ENCODE results near the gene TAF3.

The TAF3 gene

GRCh38 chr10:8048281-8049008, 230.1 kb downstream of the TAF3 start:
- TF ChIP-seq EZH2phosphoT487 (conservative IDR thresholded peaks at IDR 0.05; ENCODE audit: low read length): no peak
- TF ChIP-seq, protein P1, sequence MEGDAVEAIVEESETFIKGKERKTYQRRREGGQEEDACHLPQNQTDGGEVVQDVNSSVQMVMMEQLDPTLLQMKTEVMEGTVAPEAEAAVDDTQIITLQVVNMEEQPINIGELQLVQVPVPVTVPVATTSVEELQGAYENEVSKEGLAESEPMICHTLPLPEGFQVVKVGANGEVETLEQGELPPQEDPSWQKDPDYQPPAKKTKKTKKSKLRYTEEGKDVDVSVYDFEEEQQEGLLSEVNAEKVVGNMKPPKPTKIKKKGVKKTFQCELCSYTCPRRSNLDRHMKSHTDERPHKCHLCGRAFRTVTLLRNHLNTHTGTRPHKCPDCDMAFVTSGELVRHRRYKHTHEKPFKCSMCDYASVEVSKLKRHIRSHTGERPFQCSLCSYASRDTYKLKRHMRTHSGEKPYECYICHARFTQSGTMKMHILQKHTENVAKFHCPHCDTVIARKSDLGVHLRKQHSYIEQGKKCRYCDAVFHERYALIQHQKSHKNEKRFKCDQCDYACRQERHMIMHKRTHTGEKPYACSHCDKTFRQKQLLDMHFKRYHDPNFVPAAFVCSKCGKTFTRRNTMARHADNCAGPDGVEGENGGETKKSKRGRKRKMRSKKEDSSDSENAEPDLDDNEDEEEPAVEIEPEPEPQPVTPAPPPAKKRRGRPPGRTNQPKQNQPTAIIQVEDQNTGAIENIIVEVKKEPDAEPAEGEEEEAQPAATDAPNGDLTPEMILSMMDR (IDR thresholded peaks at IDR 0.05; ENCODE audit: insufficient read depth, low read length, poor library complexity, severe bottlenecking): no peak

GRCh38 chr10:8049045-8049864, 230.9 kb downstream of the TAF3 start:
- TF ChIP-seq, protein P1 (IDR thresholded peaks at IDR 0.05; ENCODE audit: insufficient read depth, low read length, poor library complexity, severe bottlenecking): no peak
- TF ChIP-seq EZH2phosphoT487 (conservative IDR thresholded peaks at IDR 0.05; ENCODE audit: low read length): no peak
- Histone ChIP-seq H3K79me2 (ENCODE audit: insufficient read depth, low read length) (no peaks in the 10 kb centered on the region), H3K9me2 (replicated peaks; ENCODE audit: insufficient read depth, low read length) (no peaks in the 10 kb centered on the region), H3K27ac (ENCODE audit: low read depth, low read length) (no peak overlapping the region), H3F3A (ENCODE audit: insufficient read depth) (no peaks in the 10 kb centered on the region), H3K9me3 (ENCODE audit: insufficient read depth, low read length) (no peaks in the 10 kb centered on the region), H3K36me3 (ENCODE audit: low read length) (no peaks in the 10 kb centered on the region), H3K27me3 (ENCODE audit: low read length) (no peaks in the 10 kb centered on the region), H3K4me3 (ENCODE audit: insufficient read depth, low read length, poor library complexity, severe bottlenecking) (no peak overlapping the region), H3K4me2 (ENCODE audit: low read depth, low read length, poor library complexity, severe bottlenecking) (no peak overlapping the region), H2AFZ (ENCODE audit: low read depth, low read length, severe bottlenecking) (no peak overlapping the region), H4K20me1 (ENCODE audit: low read depth, low read length) (no peaks in the 10 kb centered on the region), H3K9ac (ENCODE audit: low read length) (no peak overlapping the region)

More at GRCh38 chr10:8048281-8049008, 230.1 kb downstream of the TAF3 start:
- H3K79me2 ChIP-seq (ENCODE audit: insufficient read depth, low read length): no peaks in the 10 kb centered on the region
- no peaks in the 10 kb centered on the region for H3K36me3 ChIP-seq (ENCODE audit: low read length)
- no peaks in the 10 kb centered on the region for H3K9me3 ChIP-seq (ENCODE audit: insufficient read depth, low read length)
- no peak overlapping the region for H3K4me3 ChIP-seq (ENCODE audit: insufficient read depth, low read length, poor library complexity, severe bottlenecking)
- no peak overlapping the region for H2AFZ ChIP-seq (ENCODE audit: low read depth, low read length, severe bottlenecking)
- no peaks in the 10 kb centered on the region for H3K27me3 ChIP-seq (ENCODE audit: low read length)
- no peaks in the 10 kb centered on the region for H4K20me1 ChIP-seq (ENCODE audit: low read depth, low read length)
- no peaks in the 10 kb centered on the region for H3K9me2 ChIP-seq (replicated peaks; ENCODE audit: insufficient read depth, low read length)
- no peak overlapping the region for H3K4me2 ChIP-seq (ENCODE audit: low read depth, low read length, poor library complexity, severe bottlenecking)
- H3K27ac ChIP-seq (ENCODE audit: low read depth, low read length): no peak overlapping the region
- no peak overlapping the region for H3K9ac ChIP-seq (ENCODE audit: low read length)
- no peaks in the 10 kb centered on the region for H3F3A ChIP-seq (ENCODE audit: insufficient read depth)

DNA sequence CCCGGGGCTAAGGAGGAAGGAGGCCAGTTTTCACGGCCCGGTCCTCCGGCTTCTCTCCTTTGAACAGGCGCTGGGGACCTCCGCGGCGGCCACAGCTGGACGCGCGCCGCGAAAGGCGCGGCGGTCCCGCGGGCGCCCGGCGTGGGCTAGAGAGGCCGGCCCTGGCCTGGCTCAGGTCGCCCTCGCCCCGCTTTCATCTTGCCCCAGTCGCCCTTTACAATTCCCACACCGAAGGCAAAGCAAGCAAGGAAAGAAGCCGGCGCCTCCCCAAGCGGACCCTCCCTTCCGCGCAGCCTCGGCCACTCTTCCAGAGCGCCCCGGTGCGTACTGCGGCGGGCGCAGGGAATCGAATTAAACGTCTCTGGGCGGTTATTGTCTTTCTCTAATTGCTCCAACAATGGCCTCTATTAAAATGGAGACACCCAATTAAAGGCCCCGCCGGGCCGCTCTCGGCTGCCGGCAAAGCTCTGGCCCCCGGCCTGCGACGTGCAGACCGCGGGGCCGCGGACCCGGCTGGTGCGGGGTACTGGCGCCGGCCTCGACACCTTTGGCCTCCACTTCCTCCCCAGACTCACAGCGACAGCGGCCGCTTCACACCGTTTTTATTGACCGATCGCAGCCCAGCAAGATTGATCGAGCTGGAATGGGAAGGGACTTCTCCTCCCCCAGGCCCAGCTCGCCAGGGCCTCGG, 231.7 kb downstream of the TAF3 start:
- no peaks in the 10 kb centered on the region for H3K9me3 ChIP-seq (ENCODE audit: insufficient read depth, low read length)
- no peak overlapping the region for H2AFZ ChIP-seq (ENCODE audit: low read depth, low read length, severe bottlenecking)
- no peak overlapping the region for H3K9ac ChIP-seq (ENCODE audit: low read length)
- no peaks in the 10 kb centered on the region for H3K79me2 ChIP-seq (ENCODE audit: insufficient read depth, low read length)
- no peaks in the 10 kb centered on the region for H3F3A ChIP-seq (ENCODE audit: insufficient read depth)
- H3K27me3 ChIP-seq (ENCODE audit: low read length): no peaks in the 10 kb centered on the region
- no peak overlapping the region for H3K4me3 ChIP-seq (ENCODE audit: insufficient read depth, low read length, poor library complexity, severe bottlenecking)
- H4K20me1 ChIP-seq (ENCODE audit: low read depth, low read length): no peaks in the 10 kb centered on the region
- no peak overlapping the region for H3K27ac ChIP-seq (ENCODE audit: low read depth, low read length)
- no peaks in the 10 kb centered on the region for H3K36me3 ChIP-seq (ENCODE audit: low read length)
- no peak overlapping the region for H3K4me2 ChIP-seq (ENCODE audit: low read depth, low read length, poor library complexity, severe bottlenecking)
- no peaks in the 10 kb centered on the region for H3K9me2 ChIP-seq (replicated peaks; ENCODE audit: insufficient read depth, low read length)
- TF ChIP-seq, protein P1 (IDR thresholded peaks at IDR 0.05; ENCODE audit: insufficient read depth, low read length, poor library complexity, severe bottlenecking): no peak
- no peak for TF ChIP-seq EZH2phosphoT487 (conservative IDR thresholded peaks at IDR 0.05; ENCODE audit: low read length)

Measured in SU-DHL-6 (cell line).